A549 (cell line): ENCODE results near the gene SLC3A2. TPM values are rescaled to one million over a fixed set of nuclear protein-coding genes. Genes with fewer than 3 reads are reported as not detected.

Experiments
- ATAC-seq, 2 experiments: fragments of 200-7000 bp in 1 of 2; fragments of >200 bp in 1 of 2; cut with Nextera tagmentation in 1 of 2; cut with Tn5 transposase in 1 of 2; 3 replicates each; pipeline versions ENCODE4 v1.8.0 to v1.9.1; 2018 to 2020; ENCODE audit warnings: mild to moderate bottlenecking in 1 of 2, moderate library complexity in 1 of 2
- CTCF ChIA-PET: fragments of 300-600 bp; sonication (Branson Sonifier 250); formaldehyde crosslinking; extraction: SDS; loops from one replicate; lab custom pipeline; 2021; ENCODE audit warnings: antibody characterized with exemption, inconsistent platforms; lab: Yijun Ruan, JAX
- POLR2A ChIA-PET: fragments of 350-600 bp; formaldehyde crosslinking; extraction: SDS; loops from one replicate; lab custom pipeline; 2021; ENCODE audit warnings: antibody characterized with exemption, inconsistent platforms; lab: Yijun Ruan, JAX
- DNase-seq, 2 experiments: peaks; one replicate each; pipeline versions ENCODE4 v3.0.0 to v3.0.0-alpha.2; 2011 to 2016; ENCODE audit warnings: low read depth in 1 of 2, low spot score in 1 of 2
- FAIRE-seq: peaks from 2 replicates; lab custom pipeline; 2011; peaks lifted over from hg19 to GRCh38; lab: Jason Lieb, UNC
- H3K27ac ChIP-seq, 2 experiments: fragments of >200 bp; sonication (Bioruptor Twin); formaldehyde crosslinking; 3 replicates each; pipeline ENCODE4 v1.5.1; 2016 to 2017
- H3K4me1 ChIP-seq: fragments of >200 bp; sonication (Bioruptor Twin); formaldehyde crosslinking; 3 replicates; pipeline ENCODE4 v1.6.1; 2016
- H3K4me2 ChIP-seq: fragments of >200 bp; sonication (Bioruptor Twin); formaldehyde crosslinking; 3 replicates; pipeline ENCODE4 v1.6.1; 2016
- H3K4me3 ChIP-seq: fragments of >200 bp; sonication (Bioruptor Twin); formaldehyde crosslinking; 3 replicates; pipeline ENCODE4 v1.5.1; 2016
- H3K9me3 ChIP-seq: fragments of >200 bp; sonication (Bioruptor Twin); formaldehyde crosslinking; 3 replicates; pipeline ENCODE4 v1.6.1; 2016
- BHLHE40 ChIP-seq: IDR thresholded peaks from 2 replicates; pipeline ENCODE4 v1.6.1; 2012; ENCODE audit warnings: low read depth, low read length, inconsistent platforms
- CEBPB ChIP-seq, 2 experiments: fragments of >200 bp in 1 of 2; sonication (Bioruptor Twin) in 1 of 2; formaldehyde crosslinking in 1 of 2; IDR thresholded peaks; 2 replicates each; pipeline ENCODE4 v1.6.1; 2012 to 2016
- EHMT2 ChIP-seq: fragments of 200-600 bp; sonication (generic); IDR thresholded peaks from 2 replicates; pipeline ENCODE4 v1.6.1; 2016; ENCODE audit warnings: antibody characterized with exemption, low read depth, mild to moderate bottlenecking, moderate library complexity
- GATA3 ChIP-seq: IDR thresholded peaks from 2 replicates; pipeline ENCODE4 v1.6.1; 2012; ENCODE audit warnings: borderline replicate concordance
- HOXB13 ChIP-seq: fragments of 250-450 bp; sonication (Bioruptor Pico); IDR thresholded peaks from 2 replicates; pipeline ENCODE4 v1.5.0; 2020; ENCODE audit warnings: low read depth, mild to moderate bottlenecking, moderate library complexity
- JUN ChIP-seq, 2 experiments: fragments of >200 bp; sonication (Bioruptor Twin); formaldehyde crosslinking; IDR thresholded peaks; 2 replicates in 1 of 2; 3 replicates in 1 of 2; pipeline ENCODE4 v1.6.1; 2016 to 2017
- KDM5A ChIP-seq: fragments of 200-600 bp; sonication (generic); IDR thresholded peaks from 2 replicates; pipeline ENCODE4 v1.6.1; 2016; ENCODE audit warnings: antibody characterized with exemption, mild to moderate bottlenecking
- MAFK ChIP-seq: fragments of 450-650 bp; IDR thresholded peaks from 2 replicates; pipeline ENCODE4 v1.6.1; 2014; ENCODE audit not compliant: partially characterized antibody
- NPAS2 ChIP-seq: fragments of 250-450 bp; sonication (Bioruptor Pico); IDR thresholded peaks from 2 replicates; pipeline ENCODE4 v1.8.0; 2022; ENCODE audit warnings: mild to moderate bottlenecking, moderate library complexity, borderline replicate concordance
- RAD21 ChIP-seq, 2 experiments: fragments of >200 bp in 1 of 2; sonication (Bioruptor Twin) in 1 of 2; formaldehyde crosslinking in 1 of 2; IDR thresholded peaks in 1 of 2; conservative IDR thresholded peaks in 1 of 2; 2 replicates in 1 of 2; 3 replicates in 1 of 2; pipeline ENCODE4 v1.6.1; 2012 to 2018; ENCODE audit warnings: inconsistent platforms in 1 of 2
- RARB ChIP-seq: fragments of 250-450 bp; sonication (Bioruptor Pico); IDR thresholded peaks from 2 replicates; pipeline ENCODE4 v1.8.0; 2021; ENCODE audit warnings: mild to moderate bottlenecking, moderate library complexity
- SMC3 ChIP-seq: fragments of >200 bp; sonication (Bioruptor Twin); formaldehyde crosslinking; IDR thresholded peaks from 3 replicates; pipeline ENCODE4 v1.6.1; 2018; ENCODE audit warnings: inconsistent platforms
- TP53 ChIP-seq: fragments of 250-450 bp; sonication (Bioruptor Pico); IDR thresholded peaks from 2 replicates; pipeline ENCODE4 v1.5.0; 2021; ENCODE audit warnings: mild to moderate bottlenecking, moderate library complexity
- WGBS: methylation state at CpG from one replicate; pipeline ENCODE4 v1.1.6; 2017; ENCODE audit errors: missing lambda C conversion rate; 5-methylcytosine and 5-hydroxymethylcytosine counted together
- polyA plus RNA-seq, 4 experiments: library from polyadenylated mRNA; depleted of rRNA in 3 of 4; stranded (reverse); fragments of >200 nt; fragmentation: RNase III in 1 of 4; extraction: RNeasy Plus Mini Kit Qiagen cat#74134 plus additional on column Dnase treatment in 1 of 4; gene quantifications; 2 replicates in 3 of 4; 3 replicates in 1 of 4; pipeline ENCODE4 v1.2.3, GENCODE V29; 2011 to 2017
- TF ChIP-seq, protein P1 (sequence below): fragments of >200 bp; sonication (Bioruptor Twin); formaldehyde crosslinking; IDR thresholded peaks from 3 replicates; pipeline ENCODE4 v1.5.1; 2016
- TF ChIP-seq, protein P2 (sequence below): fragments of >200 bp; sonication (Bioruptor Twin); formaldehyde crosslinking; IDR thresholded peaks from 2 replicates; pipeline ENCODE4 v1.6.1; 2016
- TF ChIP-seq, protein P3 (sequence below): fragments of 150-350 bp; IDR thresholded peaks from 2 replicates; pipeline ENCODE4 v1.6.1; 2014; ENCODE audit warnings: low read depth, mild to moderate bottlenecking, low read length

Gene SLC3A2
- polyA plus RNA-seq, 2 of the 4 experiments (the other 2 are of a cell fraction), result 1,007 to 1,064 TPM

DNA sequence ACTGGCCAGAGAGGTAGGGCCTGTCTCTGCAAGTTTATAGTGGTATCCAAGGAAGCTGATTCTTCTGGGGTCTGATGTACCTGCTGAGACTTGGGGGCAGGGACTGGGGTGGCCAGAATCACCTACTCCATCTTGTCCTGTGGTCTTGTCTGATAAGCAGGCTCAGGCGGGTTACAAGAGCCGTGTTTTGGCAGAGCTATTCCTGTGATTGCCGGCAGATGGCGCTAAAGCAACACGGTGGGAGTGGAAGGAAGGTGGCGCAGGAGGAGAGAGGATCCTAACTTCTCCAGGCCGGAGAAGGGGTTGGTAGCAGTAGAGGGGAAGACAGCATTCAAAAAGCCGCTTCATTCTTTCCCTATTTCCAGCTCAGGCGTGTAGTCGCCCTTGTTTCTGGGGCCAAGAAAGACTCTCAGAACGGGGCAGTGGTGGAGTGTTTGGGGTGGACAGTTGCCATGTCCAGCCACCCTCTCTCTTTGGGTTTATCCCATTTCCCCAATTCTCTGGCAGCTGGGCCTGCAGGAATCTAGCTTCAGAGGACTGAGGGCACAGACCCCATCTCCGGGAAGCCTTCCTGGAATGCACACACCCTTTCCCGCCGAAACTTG is 25.3 kb downstream of the SLC3A2 start:
- no peaks in the 10 kb centered on the region for H3K9me3 ChIP-seq
- peak overlapping the region; percentile 40; the same call in 1 of the 3 replicates for H3K4me2 ChIP-seq
- no peak overlapping the region for H3K4me3 ChIP-seq
- CTCF ChIA-PET, result interaction anchor here (0.5 to 21.0 kb wide), 59 partner anchors 11 to 1127 kb away, joined by 3 to 461 read pairs (median 5); partner anchors contain the start of genes CHRM1, SLC22A8 and ZBTB3
- H3K4me1 ChIP-seq, result 0 out of 3 replicates have a peak, but pooled peaks cover 3% of the 10 kb centered on the region
- peak; percentile 88 for FAIRE-seq
- POLR2A ChIA-PET, result no interaction called here
- 11% methylated on average over 14 of the region's 14 CpGs for WGBS
- H3K27ac ChIP-seq, result no peak overlapping the region
- TF ChIP-seq HOXB13 (CRISPR knock-in tag) (no peak), SMC3 (peak; percentile 85), RAD21 (conservative IDR thresholded peaks at IDR 0.05 in 1 of 2, IDR thresholded peaks at IDR 0.05 in 1 of 2) (peak; percentile 96 to 99)
- TF ChIP-seq, protein P1, sequence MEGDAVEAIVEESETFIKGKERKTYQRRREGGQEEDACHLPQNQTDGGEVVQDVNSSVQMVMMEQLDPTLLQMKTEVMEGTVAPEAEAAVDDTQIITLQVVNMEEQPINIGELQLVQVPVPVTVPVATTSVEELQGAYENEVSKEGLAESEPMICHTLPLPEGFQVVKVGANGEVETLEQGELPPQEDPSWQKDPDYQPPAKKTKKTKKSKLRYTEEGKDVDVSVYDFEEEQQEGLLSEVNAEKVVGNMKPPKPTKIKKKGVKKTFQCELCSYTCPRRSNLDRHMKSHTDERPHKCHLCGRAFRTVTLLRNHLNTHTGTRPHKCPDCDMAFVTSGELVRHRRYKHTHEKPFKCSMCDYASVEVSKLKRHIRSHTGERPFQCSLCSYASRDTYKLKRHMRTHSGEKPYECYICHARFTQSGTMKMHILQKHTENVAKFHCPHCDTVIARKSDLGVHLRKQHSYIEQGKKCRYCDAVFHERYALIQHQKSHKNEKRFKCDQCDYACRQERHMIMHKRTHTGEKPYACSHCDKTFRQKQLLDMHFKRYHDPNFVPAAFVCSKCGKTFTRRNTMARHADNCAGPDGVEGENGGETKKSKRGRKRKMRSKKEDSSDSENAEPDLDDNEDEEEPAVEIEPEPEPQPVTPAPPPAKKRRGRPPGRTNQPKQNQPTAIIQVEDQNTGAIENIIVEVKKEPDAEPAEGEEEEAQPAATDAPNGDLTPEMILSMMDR, result peak; percentile 94
- ATAC-seq, result peak; percentile 80 to 90
- DNase-seq, result peak; percentile 84 to 87

DNA sequence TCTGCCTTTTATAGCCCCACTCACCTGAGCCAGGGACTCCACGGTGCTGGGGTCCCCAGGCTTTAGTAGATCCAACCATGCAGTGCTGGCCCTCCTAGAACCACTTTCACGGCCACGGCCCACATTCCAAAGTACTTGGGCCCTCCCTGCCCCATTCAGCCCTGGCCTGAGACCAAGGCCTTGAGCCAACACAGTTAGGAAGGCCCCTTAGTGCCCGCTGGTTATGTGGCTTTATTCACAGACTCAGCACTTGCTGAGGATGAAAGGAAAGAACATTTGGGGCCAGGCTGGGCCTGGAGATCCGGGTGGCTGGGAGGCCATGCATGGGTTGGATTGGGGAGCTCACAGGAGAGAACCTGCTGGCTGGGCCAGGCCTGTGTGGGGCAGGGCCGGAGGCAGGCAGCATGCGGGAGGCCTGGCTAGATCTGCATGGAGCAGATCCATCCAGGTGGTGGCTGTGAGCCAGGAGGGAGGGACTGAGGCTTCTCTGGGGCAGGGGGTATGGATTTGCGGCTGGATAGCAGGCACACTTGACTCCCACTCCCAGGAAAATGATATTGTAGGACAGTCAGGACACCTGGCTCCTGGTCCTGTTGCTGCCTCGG is 27.9 kb downstream of the SLC3A2 start:
- Histone ChIP-seq H3K9me3 (no peaks in the 10 kb centered on the region), H3K4me2 (no peak overlapping the region), H3K4me1 (0 out of 3 replicates have a peak, but pooled peaks cover 3% of the 10 kb centered on the region), H3K27ac (no peak overlapping the region), H3K4me3 (no peak overlapping the region)
- ATAC-seq (no peak), DNase-seq (no peak), FAIRE-seq (no peak)
- ChIA-PET CTCF (interaction anchor here (0.6 to 21.0 kb wide), 8 partner anchors 11 to 270 kb away, joined by 3 to 461 read pairs (median 4); partner anchors contain the start of gene CHRM1), POLR2A (no interaction called here)
- TF ChIP-seq TP53 (CRISPR knock-in tag) (no peak), RAD21 (conservative IDR thresholded peaks at IDR 0.05 in 1 of 2, IDR thresholded peaks at IDR 0.05 in 1 of 2) (no peak), CEBPB (IDR thresholded peaks at IDR 0.05) (no peak), HOXB13 (CRISPR knock-in tag) (no peak), NPAS2 (CRISPR knock-in tag) (no peak), GATA3 (no peak)
- TF ChIP-seq, protein P2, sequence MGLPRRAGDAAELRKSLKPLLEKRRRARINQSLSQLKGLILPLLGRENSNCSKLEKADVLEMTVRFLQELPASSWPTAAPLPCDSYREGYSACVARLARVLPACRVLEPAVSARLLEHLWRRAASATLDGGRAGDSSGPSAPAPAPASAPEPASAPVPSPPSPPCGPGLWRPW, result no peak
- 55% methylated on average over 7 of the region's 9 CpGs for WGBS

DNA sequence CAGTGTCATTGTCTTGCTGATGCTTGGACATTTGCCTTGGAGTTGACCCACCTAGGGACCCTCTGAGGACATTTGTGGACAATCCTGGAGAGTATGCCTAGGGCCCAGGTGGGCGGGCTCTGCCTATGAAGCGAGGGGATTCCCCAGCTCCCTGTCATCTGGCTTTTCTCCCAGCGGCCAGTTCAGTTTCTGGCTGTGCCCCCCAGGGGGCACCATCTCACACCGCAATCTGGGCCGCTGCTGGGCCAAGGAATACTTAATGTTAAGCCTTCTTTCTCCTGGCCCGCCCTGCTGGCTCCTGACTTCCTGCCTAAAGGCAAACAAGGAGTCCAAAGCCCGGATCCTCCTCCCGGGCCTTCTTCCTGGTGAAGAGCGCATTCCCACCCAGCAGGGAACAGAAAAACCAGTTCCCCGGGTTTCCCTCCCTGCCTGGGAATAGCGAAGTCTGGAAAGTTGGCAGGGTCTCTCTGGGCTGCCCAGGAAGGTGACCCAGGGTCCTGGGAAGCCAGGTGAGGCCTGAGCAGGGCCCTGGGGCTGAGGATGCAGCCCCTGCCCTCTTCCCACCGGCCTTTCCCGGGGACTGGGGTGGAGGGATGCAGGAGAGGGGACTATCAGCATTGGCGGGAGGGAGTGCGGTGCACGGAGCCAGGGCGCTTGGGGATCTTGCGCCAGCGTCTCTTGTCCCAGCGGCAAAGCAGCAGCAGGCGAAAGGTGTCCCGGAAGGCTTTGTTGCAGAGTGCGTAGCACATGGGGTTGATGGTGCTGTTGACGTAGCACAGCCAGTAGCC is 28.6 kb downstream of the SLC3A2 start:
- WGBS, result 62% methylated on average over 23 of the region's 24 CpGs

More for the DNA sequence above, 28.6 kb downstream of the SLC3A2 start:
- no peak overlapping the region for H3K4me3 ChIP-seq
- no peak overlapping the region for H3K4me2 ChIP-seq
- ATAC-seq, result peak; percentile 17 to 72; a peak in 4 of 6 replicates
- H3K27ac ChIP-seq, result no peak overlapping the region
- 0 out of 3 replicates have a peak, but pooled peaks cover 3% of the 10 kb centered on the region for H3K4me1 ChIP-seq
- no peak for FAIRE-seq
- CTCF ChIA-PET, result interaction anchor here (0.6 to 21.0 kb wide), 12 partner anchors 8 to 269 kb away, joined by 3 to 461 read pairs (median 4); partner anchors contain the start of gene CHRM1
- peak; percentile 56 to 70 for DNase-seq
- no peaks in the 10 kb centered on the region for H3K9me3 ChIP-seq
- TF ChIP-seq SMC3, result peak; percentile 47; the same call in 1 of the 3 replicates
- TF ChIP-seq RAD21 (conservative IDR thresholded peaks at IDR 0.05 in 1 of 2, IDR thresholded peaks at IDR 0.05 in 1 of 2), result peak; percentile 51 to 65; a peak in 3 of 5 replicates
- TF ChIP-seq, protein P3, sequence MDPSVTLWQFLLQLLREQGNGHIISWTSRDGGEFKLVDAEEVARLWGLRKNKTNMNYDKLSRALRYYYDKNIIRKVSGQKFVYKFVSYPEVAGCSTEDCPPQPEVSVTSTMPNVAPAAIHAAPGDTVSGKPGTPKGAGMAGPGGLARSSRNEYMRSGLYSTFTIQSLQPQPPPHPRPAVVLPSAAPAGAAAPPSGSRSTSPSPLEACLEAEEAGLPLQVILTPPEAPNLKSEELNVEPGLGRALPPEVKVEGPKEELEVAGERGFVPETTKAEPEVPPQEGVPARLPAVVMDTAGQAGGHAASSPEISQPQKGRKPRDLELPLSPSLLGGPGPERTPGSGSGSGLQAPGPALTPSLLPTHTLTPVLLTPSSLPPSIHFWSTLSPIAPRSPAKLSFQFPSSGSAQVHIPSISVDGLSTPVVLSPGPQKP, result no peak
- TF ChIP-seq JUN (IDR thresholded peaks at IDR 0.05), result no peak
- no peak for TF ChIP-seq KDM5A
- no peak for TF ChIP-seq BHLHE40
- TF ChIP-seq, protein P1, result peak; percentile 49
- TF ChIP-seq EHMT2, result no peak
- TF ChIP-seq RARB, result no peak
- no peak for TF ChIP-seq MAFK
- TF ChIP-seq, all 56 proteins: peak for 3
- POLR2A ChIA-PET, result no interaction called here
